HUES48 (cell line): Measurements from ENCODE around the gene COL4A6.

Experiments used
- H3K27ac ChIP-seq: one replicate; pipeline ENCODE4 v1.7.0; 2013; ENCODE audit warnings: low read depth, low read length, inconsistent platforms
- H3K27me3 ChIP-seq: 2 replicates; pipeline ENCODE4 v1.6.1; 2013; ENCODE audit warnings: mild to moderate bottlenecking, low read length; ENCODE audit not compliant: control insufficient read depth, insufficient read depth
- H3K36me3 ChIP-seq: 2 replicates; pipeline ENCODE4 v1.6.1; 2013; ENCODE audit warnings: low read length; ENCODE audit not compliant: control insufficient read depth, insufficient read depth
- H3K4me1 ChIP-seq: 2 replicates; pipeline ENCODE4 v1.6.1; 2013; ENCODE audit warnings: mild to moderate bottlenecking, low read length; ENCODE audit not compliant: control insufficient read depth, insufficient read depth
- H3K4me3 ChIP-seq: 2 replicates; pipeline ENCODE4 v1.5.1; 2013; ENCODE audit warnings: mild to moderate bottlenecking, low read depth, low read length
- H3K9ac ChIP-seq: 2 replicates; pipeline ENCODE4 v1.6.1; 2013; ENCODE audit warnings: mild to moderate bottlenecking, low read depth, low read length, moderate library complexity
- H3K9me3 ChIP-seq: 2 replicates; pipeline ENCODE4 v1.6.1; 2013; ENCODE audit warnings: low read length; ENCODE audit not compliant: control insufficient read depth, insufficient read depth

COL4A6 gene

GRCh38 chrX:108270739-108271396 lies 167.4 kb downstream of the COL4A6 start:
- H3K9me3 ChIP-seq, result no peaks in the 10 kb centered on the region
- no peaks in the 10 kb centered on the region for H3K36me3 ChIP-seq
- H3K27ac ChIP-seq, result no peak overlapping the region
- peaks cover 3% of the 10 kb centered on the region; the same call in 1 of the 2 replicates for H3K27me3 ChIP-seq
- H3K4me3 ChIP-seq, result no peak overlapping the region
- H3K4me1 ChIP-seq, result no peaks in the 10 kb centered on the region
- no peak overlapping the region for H3K9ac ChIP-seq

GRCh38 chrX:108270280-108270679 lies 167.9 kb downstream of the COL4A6 start:
- Histone ChIP-seq H3K27ac (no peak overlapping the region), H3K36me3 (no peaks in the 10 kb centered on the region), H3K9ac (no peak overlapping the region), H3K4me3 (no peak overlapping the region), H3K9me3 (no peaks in the 10 kb centered on the region), H3K4me1 (no peaks in the 10 kb centered on the region), H3K27me3 (peaks cover 4% of the 10 kb centered on the region; the same call in 1 of the 2 replicates)

- H3K27ac ChIP-seq, result no peak overlapping the region
- peaks cover 4% of the 10 kb centered on the region; the same call in 1 of the 2 replicates for H3K27me3 ChIP-seq
- no peak overlapping the region for H3K4me3 ChIP-seq
- no peaks in the 10 kb centered on the region for H3K36me3 ChIP-seq
- no peaks in the 10 kb centered on the region for H3K9me3 ChIP-seq
- H3K4me1 ChIP-seq, result no peaks in the 10 kb centered on the region
- no peak overlapping the region for H3K9ac ChIP-seq
Measured at GRCh38 chrX:108268434-108269080, 169.7 kb downstream of the COL4A6 start.

- no peaks in the 10 kb centered on the region for H3K36me3 ChIP-seq
- H3K9ac ChIP-seq, result no peak overlapping the region
- H3K9me3 ChIP-seq, result no peaks in the 10 kb centered on the region
- H3K27me3 ChIP-seq, result peaks cover 7% of the 10 kb centered on the region; the same call in 1 of the 2 replicates
- H3K4me1 ChIP-seq, result no peaks in the 10 kb centered on the region
- no peak overlapping the region for H3K27ac ChIP-seq
- no peak overlapping the region for H3K4me3 ChIP-seq
Measured at GRCh38 chrX:108267557-108267956, 170.7 kb downstream of the COL4A6 start.

GRCh38 chrX:108264376-108264775 lies 173.8 kb downstream of the COL4A6 start:
- Histone ChIP-seq H3K4me1 (no peaks in the 10 kb centered on the region), H3K9me3 (peaks cover 2% of the 10 kb centered on the region; the same call in 1 of the 2 replicates), H3K27me3 (peaks cover 7% of the 10 kb centered on the region; the same call in 1 of the 2 replicates), H3K36me3 (no peaks in the 10 kb centered on the region), H3K4me3 (no peak overlapping the region), H3K27ac (no peak overlapping the region), H3K9ac (no peak overlapping the region)

GRCh38 chrX:108261549-108262203 lies 176.5 kb downstream of the COL4A6 start:
- H3K9me3 ChIP-seq, result peaks cover 2% of the 10 kb centered on the region; the same call in 1 of the 2 replicates
- H3K27ac ChIP-seq, result no peak overlapping the region
- H3K27me3 ChIP-seq, result peaks cover 7% of the 10 kb centered on the region; the same call in 1 of the 2 replicates
- H3K4me1 ChIP-seq, result no peaks in the 10 kb centered on the region
- no peak overlapping the region for H3K9ac ChIP-seq
- no peaks in the 10 kb centered on the region for H3K36me3 ChIP-seq
- no peak overlapping the region for H3K4me3 ChIP-seq

- Histone ChIP-seq H3K9me3 (peaks cover 4% of the 10 kb centered on the region; the same call in 1 of the 2 replicates), H3K36me3 (no peaks in the 10 kb centered on the region), H3K9ac (no peak overlapping the region), H3K27me3 (no peaks in the 10 kb centered on the region), H3K4me1 (no peaks in the 10 kb centered on the region; the same call in 1 of the 2 replicates), H3K27ac (no peak overlapping the region), H3K4me3 (no peak overlapping the region)
Measured at GRCh38 chrX:108257556-108257955, 180.7 kb downstream of the COL4A6 start.

GRCh38 chrX:108254636-108255035 lies 183.6 kb downstream of the COL4A6 start:
- H3K27me3 ChIP-seq, result no peaks in the 10 kb centered on the region
- no peak overlapping the region for H3K27ac ChIP-seq

GRCh38 chrX:108250654-108251579 lies 187.3 kb downstream of the COL4A6 start:
- Histone ChIP-seq H3K36me3 (no peaks in the 10 kb centered on the region), H3K9ac (no peak overlapping the region), H3K27me3 (no peaks in the 10 kb centered on the region), H3K4me3 (no peak overlapping the region), H3K9me3 (0 out of 2 replicates have a peak, but pooled peaks cover 2% of the 10 kb centered on the region), H3K27ac (no peak overlapping the region), H3K4me1 (no peaks in the 10 kb centered on the region; the same call in 1 of the 2 replicates)

More at GRCh38 chrX:108254636-108255035, 183.6 kb downstream of the COL4A6 start:
- Histone ChIP-seq H3K4me3 (no peak overlapping the region), H3K9me3 (0 out of 2 replicates have a peak, but pooled peaks cover 2% of the 10 kb centered on the region), H3K36me3 (no peaks in the 10 kb centered on the region), H3K9ac (no peak overlapping the region), H3K4me1 (no peaks in the 10 kb centered on the region; the same call in 1 of the 2 replicates)

GRCh38 chrX:108246304-108246954 lies 191.8 kb downstream of the COL4A6 start:
- H3K27me3 ChIP-seq, result no peaks in the 10 kb centered on the region
- no peaks in the 10 kb centered on the region for H3K9me3 ChIP-seq
- H3K4me1 ChIP-seq, result no peaks in the 10 kb centered on the region
- H3K36me3 ChIP-seq, result no peaks in the 10 kb centered on the region
- H3K27ac ChIP-seq, result no peak overlapping the region
- no peak overlapping the region for H3K9ac ChIP-seq
- no peak overlapping the region for H3K4me3 ChIP-seq
